LNCAP (cell line): ENCODE data around the gene SIK2.

Source experiments
- TF ChIP-seq, protein P1 (sequence below): fragments of 450-650 bp; IDR thresholded peaks from 2 replicates; pipeline ENCODE4 v1.5.1; 2017; ENCODE audit warnings: mild to moderate bottlenecking

The SIK2 gene

GRCh38 chr11:111683806-111684205, 81.6 kb downstream of the SIK2 start:
- TF ChIP-seq, protein P1, sequence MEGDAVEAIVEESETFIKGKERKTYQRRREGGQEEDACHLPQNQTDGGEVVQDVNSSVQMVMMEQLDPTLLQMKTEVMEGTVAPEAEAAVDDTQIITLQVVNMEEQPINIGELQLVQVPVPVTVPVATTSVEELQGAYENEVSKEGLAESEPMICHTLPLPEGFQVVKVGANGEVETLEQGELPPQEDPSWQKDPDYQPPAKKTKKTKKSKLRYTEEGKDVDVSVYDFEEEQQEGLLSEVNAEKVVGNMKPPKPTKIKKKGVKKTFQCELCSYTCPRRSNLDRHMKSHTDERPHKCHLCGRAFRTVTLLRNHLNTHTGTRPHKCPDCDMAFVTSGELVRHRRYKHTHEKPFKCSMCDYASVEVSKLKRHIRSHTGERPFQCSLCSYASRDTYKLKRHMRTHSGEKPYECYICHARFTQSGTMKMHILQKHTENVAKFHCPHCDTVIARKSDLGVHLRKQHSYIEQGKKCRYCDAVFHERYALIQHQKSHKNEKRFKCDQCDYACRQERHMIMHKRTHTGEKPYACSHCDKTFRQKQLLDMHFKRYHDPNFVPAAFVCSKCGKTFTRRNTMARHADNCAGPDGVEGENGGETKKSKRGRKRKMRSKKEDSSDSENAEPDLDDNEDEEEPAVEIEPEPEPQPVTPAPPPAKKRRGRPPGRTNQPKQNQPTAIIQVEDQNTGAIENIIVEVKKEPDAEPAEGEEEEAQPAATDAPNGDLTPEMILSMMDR, result no peak

DNA sequence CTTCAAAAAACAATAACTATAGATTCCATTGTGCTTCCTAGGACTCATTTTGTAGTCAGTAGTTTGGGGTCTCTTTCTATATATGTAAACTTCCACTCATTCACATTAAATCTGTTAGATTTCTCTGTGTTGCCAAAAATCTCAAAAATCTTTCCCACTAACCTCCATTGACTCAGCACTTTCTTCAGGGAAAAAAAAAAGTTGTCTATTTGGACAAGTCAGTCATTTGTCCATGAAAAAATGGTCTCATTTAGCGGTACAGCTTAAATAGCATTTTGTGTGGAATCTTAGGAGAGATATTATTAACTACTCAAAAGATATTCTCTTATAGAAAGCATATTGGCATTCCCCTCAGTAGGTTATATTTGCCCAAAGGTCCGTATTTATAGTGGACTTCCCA, 82.0 kb downstream of the SIK2 start:
- TF ChIP-seq, protein P1, result no peak

DNA sequence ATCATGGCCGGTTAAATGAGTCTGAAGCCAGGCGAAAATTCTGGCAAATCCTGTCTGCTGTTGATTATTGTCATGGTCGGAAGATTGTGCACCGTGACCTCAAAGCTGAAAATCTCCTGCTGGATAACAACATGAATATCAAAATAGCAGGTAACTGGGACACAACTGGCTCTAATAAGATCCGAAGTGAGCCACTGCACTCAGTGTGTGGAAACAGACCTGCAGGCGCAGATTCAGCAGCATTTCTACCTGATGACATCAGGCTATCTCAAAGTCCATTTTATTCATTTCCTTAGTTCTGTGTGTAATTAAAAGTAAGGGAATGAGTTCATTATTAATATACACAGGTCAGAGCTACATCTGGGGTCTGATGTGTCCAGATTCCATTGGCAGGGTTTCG, 85.8 kb downstream of the SIK2 start:
- TF ChIP-seq, protein P1, result no peak

GRCh38 chr11:111691176-111691575, 88.9 kb downstream of the SIK2 start:
- TF ChIP-seq, protein P1, result no peak

DNA sequence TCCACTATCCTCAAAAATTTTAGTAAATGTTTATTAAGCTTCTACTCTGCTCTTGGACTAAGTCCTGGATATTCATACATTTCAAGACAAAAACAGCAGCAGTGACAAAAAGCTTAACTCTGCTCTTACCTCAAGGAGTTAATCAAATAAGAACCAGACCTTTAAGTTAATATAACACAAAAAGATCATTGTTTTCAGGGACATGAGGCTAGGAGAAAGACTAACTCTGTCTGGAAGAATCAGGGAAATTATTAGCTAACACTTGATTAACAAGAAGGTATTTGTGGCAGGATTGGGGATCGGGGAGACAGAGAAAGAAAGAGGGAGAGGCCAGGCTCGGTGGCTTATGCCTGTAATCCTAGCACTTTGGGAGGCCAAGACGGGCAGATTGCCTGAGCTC, 89.5 kb downstream of the SIK2 start:
- TF ChIP-seq, protein P1, result no peak

DNA sequence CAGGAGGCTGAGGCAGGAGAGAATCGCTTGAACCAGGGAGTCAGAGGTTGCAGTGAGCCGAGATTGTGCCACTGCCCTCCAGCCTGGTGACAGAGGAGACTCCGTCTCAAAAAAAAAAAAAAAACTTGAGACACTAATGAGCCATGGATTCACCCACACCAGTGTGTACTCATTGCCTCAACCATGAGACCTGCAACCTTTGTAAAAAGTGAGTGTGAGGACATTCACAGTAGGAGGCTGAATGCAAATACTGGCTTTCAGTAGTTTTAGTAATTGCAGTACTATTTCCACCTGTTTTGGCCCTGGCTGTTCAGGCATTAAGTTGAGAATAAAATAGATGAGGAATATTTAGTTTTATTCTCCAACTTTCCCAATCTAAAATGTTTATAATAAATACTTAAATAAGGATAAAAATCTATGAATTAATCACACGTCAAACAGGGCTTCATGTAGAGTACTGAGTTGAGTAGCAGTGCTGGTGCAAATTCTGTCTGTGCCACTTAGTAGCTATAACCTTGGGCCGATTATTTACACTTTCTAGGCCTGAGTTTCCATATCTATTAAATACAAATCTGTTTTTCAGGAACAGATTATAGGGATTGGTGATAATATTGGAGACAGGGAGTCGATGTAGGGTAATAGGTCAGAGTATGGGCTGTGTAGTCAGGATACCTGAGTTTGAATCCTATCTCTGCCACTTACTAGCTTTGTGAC, 91.1 kb downstream of the SIK2 start:
- TF ChIP-seq, protein P1, result no peak

DNA sequence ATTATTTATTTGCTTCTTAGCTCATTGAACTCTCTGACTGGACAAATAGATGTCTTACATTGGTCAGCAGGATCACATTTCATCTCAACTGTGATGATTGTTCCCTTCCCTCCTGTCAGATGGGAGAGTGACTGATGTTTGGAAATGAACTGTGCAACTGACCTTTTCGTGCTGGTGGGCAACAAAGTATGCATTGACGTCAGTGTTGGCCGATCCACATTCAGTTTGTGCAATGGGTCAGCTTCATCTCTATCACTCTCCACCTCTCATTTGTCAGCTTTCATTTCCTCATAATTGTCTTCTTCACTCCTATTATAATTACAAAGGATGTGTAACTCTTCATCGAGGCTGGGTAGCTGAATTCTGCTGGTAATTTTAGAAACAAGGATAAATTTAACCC, 92.6 kb downstream of the SIK2 start:
- TF ChIP-seq, protein P1, result no peak

- TF ChIP-seq, protein P1, result no peak
Observed at GRCh38 chr11:111696556-111696955, 94.3 kb downstream of the SIK2 start.
